Fibroblast of villous mesenchyme (primary cell): Measurements from ENCODE around the gene CDCA4. TPM values are rescaled to one million over a fixed set of nuclear protein-coding genes. Genes with fewer than 3 reads are reported as not detected.

Source experiments
- DNase-seq: peaks from one replicate; pipeline ENCODE4 v3.0.0-alpha.2; 2010; ENCODE audit warnings: low read depth
- H3K4me3 ChIP-seq: 2 replicates; pipeline ENCODE4 v1.5.1; 2011; ENCODE audit warnings: low read depth, mild to moderate bottlenecking, low read length
- CTCF ChIP-seq: IDR thresholded peaks from 2 replicates; pipeline ENCODE4 v1.5.1; 2012; ENCODE audit warnings: low read depth, mild to moderate bottlenecking, low read length; ENCODE audit not compliant: insufficient read depth
- total RNA-seq: library from RNA; depleted of rRNA; stranded (reverse); fragments of >200 nt; gene quantifications from 2 replicates; pipeline ENCODE4 v1.2.3, GENCODE V29; 2012

CDCA4 gene
- total RNA-seq, 1 donor = 22.5 TPM

GRCh38 chr14:104973385-104974145, 47.3 kb downstream of the CDCA4 start:
- no peak for TF ChIP-seq CTCF
- no peak overlapping the region for H3K4me3 ChIP-seq
- peak; percentile 52 for DNase-seq

- TF ChIP-seq CTCF = no peak
- no peak overlapping the region for H3K4me3 ChIP-seq
- DNase-seq = peak; percentile 90
These were observed 47.8 kb downstream of the CDCA4 start for GRCh38 chr14:104973135-104973384.

- peak; percentile 70 for DNase-seq
- no peak overlapping the region for H3K4me3 ChIP-seq
These were observed 48.4 kb downstream of the CDCA4 start for GRCh38 chr14:104972301-104973134.

GRCh38 chr14:104971447-104972240, 49.2 kb downstream of the CDCA4 start:
- no peak overlapping the region for H3K4me3 ChIP-seq
- DNase-seq = no peak
- TF ChIP-seq CTCF = no peak

More at GRCh38 chr14:104972301-104973134, 48.4 kb downstream of the CDCA4 start:
- no peak for TF ChIP-seq CTCF

- DNase-seq = peak; percentile 87
- H3K4me3 ChIP-seq = peak overlapping the region; percentile 54
- no peak for TF ChIP-seq CTCF
These were observed 50.4 kb downstream of the CDCA4 start for GRCh38 chr14:104970231-104971068.

- no peak for DNase-seq
- H3K4me3 ChIP-seq = peak overlapping the region; percentile 54
- no peak for TF ChIP-seq CTCF
These were observed 51.1 kb downstream of the CDCA4 start for GRCh38 chr14:104969741-104970230.
